Gastrocnemius medialis (tissue), 4 donors: ENCODE results near the gene ZNF776. TPM values are rescaled to one million over a fixed set of nuclear protein-coding genes. Genes with fewer than 3 reads are reported as not detected.

ENCODE experiments used
- ATAC-seq, 2 donors: fragments of 150-250 bp; one replicate each; pipeline ENCODE4 v1.9.1; 2016
- DNase-seq, 2 donors: peaks; one replicate each; pipeline ENCODE4 v3.0.0-alpha.2; 2019
- H3K27ac ChIP-seq, 4 donors: fragments of 200-600 bp; sonication (generic); 1 replicate in 1 of 4; 2 replicates in 3 of 4; pipeline ENCODE4 v1.5.1; 2016 to 2018; ENCODE audit warnings: mild to moderate bottlenecking in 2 of 4, moderate library complexity in 1 of 4
- H3K27me3 ChIP-seq, 3 donors: fragments of 200-600 bp; sonication (generic) in 2 of 3; 1 replicate in 1 of 3; 2 replicates in 2 of 3; pipeline versions ENCODE4 v1.5.1 to v1.6.0; 2016 to 2019; ENCODE audit warnings: mild to moderate bottlenecking in 1 of 3, moderate library complexity in 1 of 3
- H3K36me3 ChIP-seq, 2 donors: fragments of 200-600 bp; sonication (generic) in 1 of 2; one replicate each; pipeline ENCODE4 v1.5.1; 2017 to 2018
- H3K4me1 ChIP-seq, 2 donors: fragments of 200-600 bp; sonication (generic) in 1 of 2; one replicate each; pipeline ENCODE4 v1.5.1; 2016 to 2017; ENCODE audit warnings: mild to moderate bottlenecking in 2 of 2
- H3K4me3 ChIP-seq, 4 donors: fragments of 200-600 bp; sonication (generic) in 3 of 4; 1 replicate in 1 of 4; 2 replicates in 3 of 4; pipeline ENCODE4 v1.5.1; 2016 to 2019; ENCODE audit warnings: mild to moderate bottlenecking in 2 of 4
- H3K9me3 ChIP-seq, 3 donors: fragments of 200-600 bp; sonication (generic) in 2 of 3; 1 replicate in 1 of 3; 2 replicates in 2 of 3; pipeline ENCODE4 v1.5.1; 2016 to 2019
- POLR2A ChIP-seq, 2 donors: fragments of 450-650 bp; IDR thresholded peaks; one replicate each; pipeline ENCODE4 v1.6.1; 2017; ENCODE audit warnings: antibody characterized with exemption in 2 of 2, mild to moderate bottlenecking in 2 of 2, moderate library complexity in 2 of 2
- in situ Hi-C, 4 donors: fragments of 200-750 bp; cut with MboI; loops; one replicate each; pipeline versions ENCODE4 v1.15.0 to v1.8.0; 2017; ENCODE audit warnings: low sequenced_read_pairs in 4 of 4
- intact Hi-C: fragments of 100-400 bp; cut with DNase I; formaldehyde crosslinking; loops from one replicate; pipeline ENCODE4 v1.15.1; 2023; ENCODE audit warnings: low total_unique reads
- total RNA-seq, 4 donors: library from RNA; depleted of rRNA; stranded (reverse); fragments of >200 nt; gene quantifications; one replicate each; pipeline versions ENCODE4 v1.1.0 to v1.2.3, GENCODE V29; 2016
- TF ChIP-seq, protein P1 (sequence below), 5 experiments: fragments of 450-650 bp in 3 of 5; fragments of 200-600 bp in 2 of 5; sonication (generic) in 2 of 5; IDR thresholded peaks in 4 of 5; conservative IDR thresholded peaks in 1 of 5; 1 replicate in 4 of 5; 2 replicates in 1 of 5; pipeline ENCODE4 v1.5.1; 2016 to 2019; ENCODE audit warnings: antibody characterized with exemption in 5 of 5, mild to moderate bottlenecking in 3 of 5, moderate library complexity in 3 of 5

Gene ZNF776
- total RNA-seq, 4 donors from 2014 or later: 5.0 to 8.1 (median 8.0) TPM

DNA sequence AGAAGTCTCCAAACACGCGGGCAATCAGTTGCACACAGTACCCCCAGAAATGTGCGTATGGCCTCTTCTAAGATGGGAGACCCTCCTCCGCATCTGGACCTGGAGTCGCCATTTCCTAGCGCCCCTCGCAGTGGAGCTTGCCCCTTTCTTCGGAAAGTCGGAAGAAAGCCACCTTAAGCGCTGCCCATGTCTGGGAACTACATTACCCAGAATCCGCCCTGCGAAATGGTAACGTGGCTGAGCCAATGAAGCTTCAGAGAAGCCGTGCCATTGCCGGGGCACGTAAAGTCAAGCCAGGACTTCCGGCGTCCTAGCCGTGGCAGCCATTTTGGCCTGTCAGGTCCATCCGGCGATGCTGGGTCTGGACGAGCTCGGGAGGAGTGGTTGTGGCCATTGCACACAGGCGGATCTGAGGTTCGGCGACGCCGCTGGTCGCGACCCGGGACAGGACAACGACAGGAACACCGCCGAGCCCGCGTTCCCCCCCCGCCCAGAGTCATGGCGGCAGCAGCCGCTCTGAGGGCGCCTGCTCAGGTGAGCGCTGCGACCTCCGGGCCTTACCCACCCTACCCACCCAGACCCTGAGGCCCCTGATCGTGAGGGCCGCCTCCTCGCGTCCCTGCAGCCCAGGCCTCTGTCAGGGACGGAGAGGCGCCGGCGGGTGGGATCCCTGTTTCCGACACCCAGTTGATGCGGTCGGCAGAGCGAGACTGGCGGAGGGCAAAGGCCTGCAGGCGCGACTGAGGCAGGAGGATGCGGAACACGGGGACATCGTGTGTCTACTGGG is 22.9 kb downstream of the ZNF776 start, which contains the start of gene ZNF586:
TSS of gene ZNF586 (plus strand) at position 332 of the 787 bp plus-strand sequence. CDS start at position 499, 167 bp downstream.
- ATAC-seq: peak; percentile 96 to 97
- DNase-seq: peak; percentile 89 to 91
- Histone ChIP-seq H3K9me3 (no peaks in the 10 kb centered on the region), H3K4me3 (peak within 1 kb of the TSS; percentile 87 to 100 (median 93)), H3K27ac (peak within 1 kb of the TSS; percentile 91 to 94 (median 92)), H3K36me3 (peaks cover 0 to 21% of the 10 kb centered on the region in 2 donors), H3K27me3 (no peaks in the 10 kb centered on the region), H3K4me1 (peaks cover 17 to 36% of the 10 kb centered on the region in 2 donors)
- intact Hi-C loops: loop anchor here (1.0 kb wide), 2 partner anchors 23 to 46 kb away; partner anchors contain the start of gene ZNF776
- in situ Hi-C loops: no loop called here
- peak; percentile 72 to 76 for TF ChIP-seq POLR2A (IDR thresholded peaks at IDR 0.05)
- TF ChIP-seq, protein P1, sequence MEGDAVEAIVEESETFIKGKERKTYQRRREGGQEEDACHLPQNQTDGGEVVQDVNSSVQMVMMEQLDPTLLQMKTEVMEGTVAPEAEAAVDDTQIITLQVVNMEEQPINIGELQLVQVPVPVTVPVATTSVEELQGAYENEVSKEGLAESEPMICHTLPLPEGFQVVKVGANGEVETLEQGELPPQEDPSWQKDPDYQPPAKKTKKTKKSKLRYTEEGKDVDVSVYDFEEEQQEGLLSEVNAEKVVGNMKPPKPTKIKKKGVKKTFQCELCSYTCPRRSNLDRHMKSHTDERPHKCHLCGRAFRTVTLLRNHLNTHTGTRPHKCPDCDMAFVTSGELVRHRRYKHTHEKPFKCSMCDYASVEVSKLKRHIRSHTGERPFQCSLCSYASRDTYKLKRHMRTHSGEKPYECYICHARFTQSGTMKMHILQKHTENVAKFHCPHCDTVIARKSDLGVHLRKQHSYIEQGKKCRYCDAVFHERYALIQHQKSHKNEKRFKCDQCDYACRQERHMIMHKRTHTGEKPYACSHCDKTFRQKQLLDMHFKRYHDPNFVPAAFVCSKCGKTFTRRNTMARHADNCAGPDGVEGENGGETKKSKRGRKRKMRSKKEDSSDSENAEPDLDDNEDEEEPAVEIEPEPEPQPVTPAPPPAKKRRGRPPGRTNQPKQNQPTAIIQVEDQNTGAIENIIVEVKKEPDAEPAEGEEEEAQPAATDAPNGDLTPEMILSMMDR (IDR thresholded peaks at IDR 0.05 in 4 of 5, conservative IDR thresholded peaks at IDR 0.05 in 1 of 5): no peak

DNA sequence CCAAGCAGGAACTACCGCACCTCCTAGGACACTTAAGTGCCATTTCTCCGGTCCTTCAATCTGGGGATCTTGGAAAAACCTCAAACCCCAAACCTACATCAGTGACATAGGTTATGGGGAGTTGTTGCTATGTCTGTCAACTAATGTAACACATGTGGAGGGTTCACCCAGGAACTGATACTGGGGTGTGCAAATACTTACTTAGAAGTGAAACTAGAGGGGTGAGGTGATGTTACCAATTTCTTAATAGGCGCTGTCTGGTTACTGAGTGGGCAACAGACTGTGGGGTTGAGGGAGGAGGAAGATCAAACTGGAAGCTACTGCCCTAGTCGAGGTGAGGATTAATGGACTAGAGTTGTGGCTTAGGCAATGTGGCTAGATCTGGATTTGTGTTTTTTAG is 24.8 kb downstream of the ZNF776 start:
- peaks cover 0 to 32% of the 10 kb centered on the region in 2 donors for H3K36me3 ChIP-seq
- intact Hi-C loops: no loop called here
- ATAC-seq: no peak

DNA sequence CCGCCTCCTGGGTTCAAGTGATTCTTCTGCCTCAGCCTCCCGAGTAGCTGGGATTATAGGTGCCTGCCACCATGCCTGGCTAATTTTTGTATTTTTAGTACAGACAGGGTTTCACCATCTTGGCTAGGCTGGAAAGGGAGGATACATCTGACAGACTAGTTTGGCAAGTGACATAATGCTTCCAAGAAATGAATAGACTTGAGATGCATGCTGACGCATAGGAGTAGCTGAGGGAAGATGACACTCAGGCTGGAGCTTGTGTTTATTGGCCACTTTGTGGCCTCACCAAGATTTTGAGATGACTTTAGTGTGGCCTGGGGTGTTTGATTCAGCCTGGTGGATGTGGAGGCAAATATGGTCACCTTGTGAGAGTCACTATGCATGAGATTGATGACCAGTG is 26.9 kb downstream of the ZNF776 start:
- intact Hi-C loops: no loop called here
- Histone ChIP-seq H3K36me3 (peaks cover 0 to 50% of the 10 kb centered on the region in 2 donors), H3K27ac (peak overlapping the region; percentile 33 to 93 (median 70)), H3K9me3 (no peaks in the 10 kb centered on the region), H3K4me3 (peak overlapping the region in 1 of 4 donors; percentile 13), H3K27me3 (no peaks in the 10 kb centered on the region), H3K4me1 (peaks cover 17 to 41% of the 10 kb centered on the region in 2 donors)
- no peak for TF ChIP-seq POLR2A (IDR thresholded peaks at IDR 0.05)
- TF ChIP-seq, protein P1 (IDR thresholded peaks at IDR 0.05 in 4 of 5, conservative IDR thresholded peaks at IDR 0.05 in 1 of 5): no peak
- DNase-seq (peak in 1 of 2 donors; percentile 61), ATAC-seq (peak; percentile 83 to 88)
- in situ Hi-C loops: no loop called here

More for the DNA sequence above, 24.8 kb downstream of the ZNF776 start:
- no peak for DNase-seq
- Histone ChIP-seq H3K27ac (peak overlapping the region in 3 of 4 donors; percentile 11 to 94 (median 93)), H3K27me3 (no peaks in the 10 kb centered on the region), H3K4me1 (peaks cover 17 to 41% of the 10 kb centered on the region in 2 donors), H3K9me3 (no peaks in the 10 kb centered on the region), H3K4me3 (no peak overlapping the region)
- no peak for TF ChIP-seq POLR2A (IDR thresholded peaks at IDR 0.05)
- TF ChIP-seq, protein P1 (IDR thresholded peaks at IDR 0.05 in 4 of 5, conservative IDR thresholded peaks at IDR 0.05 in 1 of 5): no peak
- in situ Hi-C loops: no loop called here

DNA sequence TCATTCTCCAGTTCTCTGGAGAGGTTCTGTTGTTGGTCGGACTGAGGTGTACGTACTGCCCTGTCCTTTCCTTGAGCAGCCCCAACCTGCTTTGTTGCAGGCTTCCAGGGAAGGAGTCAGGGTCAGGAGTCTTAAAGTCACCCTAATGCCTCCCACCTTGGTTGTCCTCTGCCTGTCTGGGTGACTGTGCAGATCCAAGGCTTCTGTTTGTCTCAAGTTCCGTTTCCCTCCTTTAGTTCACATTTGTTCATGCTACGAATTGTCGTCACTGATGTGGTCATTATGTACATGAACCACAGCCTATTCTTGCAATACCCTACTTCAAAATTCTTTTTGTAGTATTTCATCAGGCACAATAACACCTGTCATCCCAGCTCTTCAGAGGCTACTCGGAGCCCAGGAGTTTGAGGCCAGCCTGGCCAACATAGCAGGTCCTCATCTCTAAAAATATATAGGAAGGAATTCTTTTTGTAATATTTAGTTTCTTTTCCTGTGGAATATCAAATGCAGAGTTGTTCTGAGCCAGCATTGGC is 30.2 kb downstream of the ZNF776 start:
- Histone ChIP-seq H3K36me3 (peaks cover 12 to 76% of the 10 kb centered on the region in 2 donors), H3K27me3 (no peaks in the 10 kb centered on the region), H3K27ac (peak overlapping the region; percentile 25 to 93 (median 55)), H3K4me1 (peaks cover 0 to 25% of the 10 kb centered on the region in 2 donors), H3K4me3 (no peak overlapping the region), H3K9me3 (peaks cover 0 to 5% (median 0%) of the 10 kb centered on the region in 3 donors)
- ATAC-seq (peak in 1 of 2 donors; percentile 30), DNase-seq (no peak)
- in situ Hi-C loops (no loop called here), intact Hi-C loops (no loop called here)
- TF ChIP-seq POLR2A (IDR thresholded peaks at IDR 0.05): no peak
- TF ChIP-seq, protein P1 (IDR thresholded peaks at IDR 0.05 in 4 of 5, conservative IDR thresholded peaks at IDR 0.05 in 1 of 5): no peak
